NOMO-1 treated with DMSO at 0.1 percent for 48 hours (cell line): ENCODE measurements around the gene SLC9A8.
"Not testable (repeated sequence)": the region's sequence is repeated elsewhere in the genome, so short reads cannot be mapped to it uniquely, and the experiment has no call there.

Source experiments
- DNase-seq: peaks from one replicate; lab custom pipeline; 2025; ENCODE audit not compliant: unreplicated experiment; lab: John Stamatoyannopoulos, UW

Gene SLC9A8

DNA sequence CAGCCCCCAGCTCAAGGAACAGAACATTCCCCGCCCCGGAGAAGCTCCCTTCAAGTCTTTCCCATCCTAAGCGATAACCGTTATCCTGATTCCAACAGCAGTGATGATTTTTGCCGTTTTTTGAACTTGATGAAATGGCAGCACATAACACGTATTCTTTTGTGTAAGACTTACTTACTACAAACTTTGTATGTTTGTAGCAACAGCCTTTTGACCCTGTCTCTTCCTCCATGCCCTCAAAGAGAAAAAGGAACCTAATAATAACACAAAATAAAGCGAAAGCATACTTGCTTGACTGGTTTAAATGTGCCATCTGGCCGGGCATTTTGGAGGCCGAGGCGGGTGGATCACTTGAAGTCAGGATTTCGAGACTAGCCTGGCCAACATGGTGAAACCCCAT is 26.4 kb upstream of the SLC9A8 start:
- DNase-seq, result peak; percentile 63

DNA sequence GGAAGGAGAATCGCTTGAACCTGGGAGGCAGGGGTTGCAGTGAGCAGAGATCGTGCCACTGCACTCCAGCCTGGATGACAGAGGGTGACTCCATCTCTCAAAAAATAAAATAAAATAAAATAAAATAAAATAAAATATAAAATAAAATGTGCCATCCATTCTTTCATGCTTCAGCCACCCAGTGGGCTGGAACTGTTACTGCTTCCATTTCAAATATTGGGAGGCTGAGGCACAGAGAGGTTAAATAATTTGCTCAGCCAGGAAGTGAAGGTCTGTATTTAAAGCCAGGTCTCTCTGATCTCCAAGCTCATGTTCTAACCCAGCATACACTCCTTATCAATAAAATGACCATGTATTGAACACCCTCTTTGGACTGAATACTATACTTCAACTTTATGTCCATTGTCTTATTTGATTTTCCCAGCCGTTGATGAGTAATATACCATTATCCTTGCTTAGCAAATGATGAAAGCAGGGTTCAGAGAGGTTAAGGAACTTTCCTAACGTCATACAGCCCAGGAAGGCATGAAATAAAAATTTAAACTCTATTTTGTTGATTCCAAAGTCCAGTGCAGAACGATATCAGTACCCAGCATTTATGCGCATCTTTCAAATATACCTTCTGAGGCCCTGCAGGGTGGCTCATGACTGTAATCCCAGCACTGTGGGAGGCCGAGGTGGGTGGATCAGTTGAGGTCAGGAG is 25.8 kb upstream of the SLC9A8 start:
- DNase-seq, result no peak

GRCh38 chr20:49787371-49788357 is 25.0 kb upstream of the SLC9A8 start:
- no peak for DNase-seq

DNA sequence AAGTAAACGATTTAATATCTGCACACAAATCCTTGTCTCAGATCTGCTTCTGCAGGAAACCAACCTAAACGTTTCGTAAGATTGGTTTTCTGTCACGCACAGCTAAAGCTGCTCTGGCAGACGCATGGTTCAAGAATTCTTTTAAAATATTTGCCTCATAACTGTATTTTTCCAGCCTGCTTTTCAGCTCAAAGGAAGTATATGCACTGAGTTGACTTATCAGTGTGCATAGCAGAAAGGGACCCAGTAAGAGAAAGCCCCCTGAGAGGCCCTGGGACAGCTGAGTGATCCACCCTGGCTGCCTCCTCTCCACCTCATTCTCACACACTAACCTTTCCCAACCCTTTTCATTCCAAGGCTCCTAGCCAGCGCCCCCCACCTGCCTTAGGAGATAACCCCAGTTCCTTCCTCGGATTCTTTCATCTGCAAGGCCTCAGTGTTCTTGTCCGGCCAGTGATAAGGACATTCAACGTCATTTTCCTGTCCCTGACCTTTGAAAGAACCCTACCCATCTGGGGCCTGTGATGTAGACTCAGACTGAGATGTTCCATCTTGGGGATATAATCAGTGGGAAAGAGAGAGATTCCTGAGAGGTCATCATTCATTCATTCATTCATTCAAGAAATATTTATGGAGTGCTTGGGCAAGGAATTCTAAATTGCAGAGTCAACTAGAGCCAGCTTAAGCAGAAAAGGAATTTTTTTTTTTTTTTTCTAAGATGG is 22.4 kb upstream of the SLC9A8 start:
- DNase-seq, result peak; percentile 76

- no peak for DNase-seq
Measured at GRCh38 chr20:49791165-49791564, 21.5 kb upstream of the SLC9A8 start.

GRCh38 chr20:49792006-49792405 is 20.6 kb upstream of the SLC9A8 start:
- no peak for DNase-seq

- DNase-seq, result no peak
Measured at GRCh38 chr20:49792611-49793010, 20.0 kb upstream of the SLC9A8 start.

- DNase-seq, result peak; percentile 89
Measured at GRCh38 chr20:49794336-49795134, 18.1 kb upstream of the SLC9A8 start.

- no peak for DNase-seq
Measured at GRCh38 chr20:49795135-49795424, 17.5 kb upstream of the SLC9A8 start.

- DNase-seq, result no peak
Measured at GRCh38 chr20:49796600-49797343, 15.9 kb upstream of the SLC9A8 start.

GRCh38 chr20:49797344-49797615 is 15.3 kb upstream of the SLC9A8 start:
- DNase-seq, result no peak

- no peak for DNase-seq
Measured at GRCh38 chr20:49798718-49799117, 13.9 kb upstream of the SLC9A8 start.

- DNase-seq, result no peak
Measured at GRCh38 chr20:49799698-49800097, 12.9 kb upstream of the SLC9A8 start.

DNA sequence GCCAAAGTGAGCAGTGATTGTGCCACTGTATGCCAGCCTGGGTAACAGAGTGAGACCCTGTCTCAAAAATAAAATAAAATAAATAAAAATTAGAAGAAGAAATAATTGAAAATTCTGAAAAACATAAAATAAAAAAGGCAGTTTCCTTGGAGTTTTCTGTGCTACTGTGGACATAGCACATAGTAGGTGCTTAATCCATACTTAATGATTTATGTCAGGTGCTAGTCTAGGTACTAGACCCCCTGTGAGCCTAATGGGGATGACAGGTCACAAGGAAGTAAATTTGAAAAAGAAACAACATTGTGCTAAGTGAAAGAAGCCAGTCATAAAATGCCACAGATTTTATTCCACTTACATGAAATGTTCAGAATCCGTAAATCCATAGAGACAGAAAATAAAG is 9.2 kb upstream of the SLC9A8 start:
- DNase-seq, result no peak

- no peak for DNase-seq
Measured at GRCh38 chr20:49804364-49804763, 8.3 kb upstream of the SLC9A8 start.

GRCh38 chr20:49805224-49805876 is 7.3 kb upstream of the SLC9A8 start:
- not testable (repeated sequence) for DNase-seq

DNA sequence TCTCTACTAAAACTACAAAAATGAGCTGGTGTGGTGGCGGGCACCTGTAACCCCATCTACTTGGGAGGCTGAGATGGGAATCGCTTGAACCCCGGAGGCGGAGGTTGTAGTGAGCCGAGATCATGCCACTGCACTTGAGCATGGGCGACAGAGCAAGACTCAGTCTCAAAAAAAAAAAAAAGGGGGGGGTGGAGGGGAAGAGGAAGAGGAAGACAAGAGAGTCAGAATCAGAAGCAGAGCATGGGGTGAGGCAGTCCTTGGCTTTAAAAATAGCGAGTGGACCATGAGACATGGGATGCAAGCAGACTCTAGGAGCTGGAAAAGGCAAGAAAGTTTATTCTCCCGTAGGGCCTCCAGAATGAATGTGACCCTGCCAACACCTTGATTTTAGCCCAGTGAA is 3.9 kb upstream of the SLC9A8 start:
- no peak for DNase-seq

DNA sequence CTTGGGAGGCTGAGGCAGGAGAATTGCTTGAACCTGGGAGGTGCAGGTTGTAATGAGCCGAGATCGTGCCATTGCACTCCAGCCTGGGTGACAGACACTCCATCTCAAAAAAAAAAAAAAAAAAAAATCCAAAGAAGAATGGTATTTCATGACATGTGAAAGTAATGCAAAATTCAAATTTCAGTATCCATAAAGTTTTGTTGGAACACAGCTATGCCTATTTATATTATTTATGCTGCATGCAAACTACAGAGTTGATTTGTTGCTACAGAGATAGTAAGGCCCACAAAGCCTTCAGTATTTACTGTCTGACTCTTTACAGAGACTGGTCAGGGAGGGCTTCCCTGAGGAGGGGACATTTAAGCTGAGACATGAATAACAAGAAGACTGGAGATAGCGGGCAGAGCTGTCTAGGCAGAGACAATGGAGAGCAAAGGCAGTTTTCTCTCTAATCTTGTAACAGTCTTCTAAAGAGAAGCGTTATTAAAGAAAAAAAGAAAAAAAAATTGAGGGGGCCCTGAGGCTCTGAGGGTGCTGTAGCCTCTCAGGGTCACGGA is 2.7 kb upstream of the SLC9A8 start:
- no peak for DNase-seq

DNA sequence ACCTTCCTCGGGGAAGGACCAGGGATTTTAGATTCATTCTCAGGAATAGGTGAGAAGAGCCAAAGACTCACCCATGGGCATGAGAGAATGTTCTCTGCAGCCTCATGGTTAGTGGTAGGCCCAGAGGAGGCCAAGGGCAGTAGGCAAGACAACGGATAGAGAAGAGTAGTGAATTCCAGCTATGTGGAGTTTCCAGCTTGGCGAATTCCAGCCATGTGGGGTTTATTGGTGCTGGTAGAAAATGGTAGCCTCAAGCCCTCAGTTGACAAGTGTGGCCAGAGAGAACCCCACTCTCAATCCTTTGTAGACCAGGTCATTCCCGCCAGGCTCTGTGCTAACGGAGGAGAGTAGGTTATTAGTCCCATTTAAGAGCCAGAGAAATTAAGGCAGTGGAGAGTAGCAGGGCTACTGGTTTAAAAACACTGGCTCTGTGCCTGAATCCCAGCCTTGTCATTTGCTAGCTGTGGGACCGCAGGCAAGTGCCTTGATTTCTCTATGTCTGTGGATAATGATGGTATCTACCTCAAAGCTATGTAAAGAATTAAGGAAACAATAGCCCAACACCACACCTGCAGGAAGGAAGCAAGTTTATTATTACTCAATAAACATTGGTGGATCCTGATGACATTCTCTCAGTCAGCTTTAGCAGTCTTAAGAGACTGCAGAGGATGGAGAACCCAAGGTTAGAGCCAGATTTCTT is 2.0 kb upstream of the SLC9A8 start:
- DNase-seq, result no peak
